Right cardiac atrium (tissue), 5 donors: ENCODE results near the gene USP7. TPM values are rescaled to one million over a fixed set of nuclear protein-coding genes. Genes with fewer than 3 reads are reported as not detected.

Experiments
- ATAC-seq, 2 donors: fragments of 200-7000 bp; cut with Tn5 transposase; one replicate each; pipeline versions ENCODE4 v1.8.0 to v1.9.1; 2020; ENCODE audit warnings: moderate library complexity in 2 of 2, mild to moderate bottlenecking in 1 of 2
- DNase-seq, 3 donors: peaks; one replicate each; pipeline ENCODE4 v3.0.0-alpha.2; 2020
- H3K27ac ChIP-seq: one replicate; pipeline ENCODE4 v1.5.1; 2013; ENCODE audit warnings: mild to moderate bottlenecking, low read length, control low read depth, moderate library complexity
- H3K27me3 ChIP-seq: one replicate; pipeline ENCODE4 v1.6.1; 2013; ENCODE audit not compliant: control insufficient read depth, insufficient read depth
- H3K4me1 ChIP-seq: one replicate; pipeline ENCODE4 v1.6.1; 2013; ENCODE audit warnings: low read length; ENCODE audit not compliant: control insufficient read depth, insufficient read depth
- H3K4me3 ChIP-seq: one replicate; pipeline ENCODE4 v1.5.1; 2013; ENCODE audit warnings: low read length, control low read depth
- H3K9me3 ChIP-seq: one replicate; pipeline ENCODE4 v1.6.1; 2013; ENCODE audit warnings: low read length; ENCODE audit not compliant: control insufficient read depth
- WGBS: extraction: QIAGEN DNeasy Blood & Tissue Kit; methylation state at CpG from one replicate; pipeline ENCODE4 v1.1.7; 2013; 5-methylcytosine and 5-hydroxymethylcytosine counted together
- intact Hi-C, 4 donors: fragments of 100-400 bp; cut with DNase I; formaldehyde crosslinking; loops; one replicate each; pipeline versions ENCODE4 v1.11.0 to v1.14.0; 2022 to 2023
- polyA plus RNA-seq: library from polyadenylated mRNA; stranded (reverse); fragments of 200-250 nt; gene quantifications from one replicate; pipeline ENCODE4 v1.2.3, GENCODE V29; 2013
- total RNA-seq, 4 donors: library from RNA; stranded (reverse); fragmentation: NEBNext Ultra II Directional; extraction: Animal tissue kit (Norgen Biotek cat#: 25700); gene quantifications; one replicate each; pipeline ENCODE4 v1.2.1, GENCODE V29; 2021
- donor health status: healthy with polysubstance abuse.
- donor health status: DM: no; HTN: yes; CAD: no.
- donor health status: DM: no; HTN: no; CAD: no.
- donor health status: DM: no; HTN: yes; CAD: no; lungs with severe emphysema.
- donor health status: DM: yes; HTN: yes; CAD: no.

Gene USP7
- total and polyA plus RNA-seq, 5 donors = 25.1 to 83.3 (median 68.1) TPM

DNA sequence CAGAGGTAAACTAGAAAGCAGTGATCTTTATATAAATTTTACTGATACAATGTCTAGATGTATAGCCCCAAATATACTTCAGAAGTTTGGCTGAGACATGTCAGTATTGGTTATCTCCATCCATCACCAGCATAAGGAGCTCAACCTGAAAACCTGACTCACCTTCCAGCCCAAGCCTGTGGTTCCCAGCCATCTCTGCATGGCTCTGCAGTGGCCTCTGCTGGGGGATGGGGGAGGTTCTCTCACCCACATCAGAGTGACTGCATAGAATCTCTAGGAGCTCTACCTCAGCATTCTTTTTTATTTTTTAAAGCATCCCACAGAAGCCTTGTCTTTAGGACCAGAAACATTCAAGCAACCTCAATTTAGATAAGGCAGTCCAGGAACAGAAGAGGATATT is 27.3 kb downstream of the USP7 start:
- peaks cover 16% of the 10 kb centered on the region for H3K4me1 ChIP-seq
- no peak overlapping the region for H3K27ac ChIP-seq
- no peak overlapping the region for H3K4me3 ChIP-seq
- ATAC-seq (peak; percentile 41 to 54), DNase-seq (no peak)
- no peaks in the 10 kb centered on the region for H3K27me3 ChIP-seq
- H3K9me3 ChIP-seq = no peaks in the 10 kb centered on the region
- intact Hi-C loops = no loop called here

DNA sequence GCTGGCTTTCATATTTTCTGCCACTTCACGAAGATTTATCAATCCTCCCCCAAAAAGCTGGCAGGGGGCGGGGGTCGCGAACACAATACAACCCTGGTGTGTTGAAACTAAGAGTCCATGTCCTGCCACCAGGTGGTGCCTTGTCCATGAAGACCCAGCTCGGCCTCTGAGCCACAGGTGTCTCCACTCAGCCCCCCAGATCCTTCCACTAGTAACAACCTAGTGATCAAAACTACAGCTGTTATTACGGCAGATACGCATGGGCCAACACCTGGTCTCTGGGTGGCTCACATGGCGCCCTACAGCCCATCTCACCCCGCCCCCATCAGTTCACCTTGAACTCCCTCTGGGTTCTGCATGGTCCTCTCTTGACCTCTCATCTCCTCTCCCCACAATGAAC is 27.7 kb downstream of the USP7 start:
- ATAC-seq = peak in 1 of 2 donors; percentile 18
- no peak for DNase-seq
- 86% methylated on average over 9 of the region's 9 CpGs for WGBS
- Histone ChIP-seq H3K4me1 (peaks cover 16% of the 10 kb centered on the region), H3K27me3 (no peaks in the 10 kb centered on the region), H3K4me3 (no peak overlapping the region), H3K9me3 (no peaks in the 10 kb centered on the region), H3K27ac (no peak overlapping the region)
- intact Hi-C loops = no loop called here

DNA sequence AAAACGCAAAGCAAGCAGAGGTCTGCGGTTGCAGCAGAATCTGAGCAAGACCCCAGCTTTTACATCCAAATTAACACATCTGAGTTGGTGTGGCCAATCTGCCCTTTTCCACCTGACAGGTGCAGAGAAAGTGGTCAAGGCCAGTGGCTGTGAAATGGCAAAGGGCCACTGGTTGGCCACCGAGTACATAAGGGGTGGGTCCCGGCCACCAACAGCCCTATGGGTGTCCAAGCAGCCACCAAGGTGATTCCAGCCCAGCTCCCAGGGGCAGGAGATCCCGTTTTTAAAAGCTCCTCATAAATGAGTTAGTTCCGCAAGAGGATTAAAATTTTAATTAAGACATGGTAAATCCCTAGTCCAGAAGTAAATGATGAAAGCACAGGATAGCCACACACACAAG is 29.1 kb downstream of the USP7 start:
- intact Hi-C loops = no loop called here
- no peak overlapping the region for H3K27ac ChIP-seq
- H3K4me3 ChIP-seq = no peak overlapping the region
- peaks cover 8% of the 10 kb centered on the region for H3K4me1 ChIP-seq
- H3K9me3 ChIP-seq = no peaks in the 10 kb centered on the region
- WGBS = 81% methylated on average over 6 of the region's 6 CpGs
- DNase-seq (no peak), ATAC-seq (no peak)
- no peaks in the 10 kb centered on the region for H3K27me3 ChIP-seq

DNA sequence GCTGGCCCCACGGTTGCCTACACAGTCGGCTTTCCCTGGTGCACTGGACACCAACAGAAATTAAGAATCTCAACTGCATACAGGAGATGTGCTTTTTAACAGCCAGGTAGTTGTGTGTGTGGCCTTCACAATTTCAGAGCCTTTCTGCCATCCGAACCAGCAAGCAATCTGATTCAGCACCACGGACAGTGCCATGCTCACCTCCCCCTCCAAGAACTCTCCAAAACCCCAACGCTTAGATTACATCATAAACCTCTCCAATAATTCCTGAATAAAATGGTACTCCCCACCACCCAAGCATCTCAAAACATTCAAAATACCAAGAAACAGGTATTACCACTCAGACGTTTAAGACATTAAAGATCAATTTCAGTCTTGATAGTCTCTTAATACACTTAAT is 31.8 kb downstream of the USP7 start:
- intact Hi-C loops = no loop called here
- H3K4me1 ChIP-seq = peaks cover 12% of the 10 kb centered on the region
- peak in 1 of 2 donors; percentile 22 for ATAC-seq

DNA sequence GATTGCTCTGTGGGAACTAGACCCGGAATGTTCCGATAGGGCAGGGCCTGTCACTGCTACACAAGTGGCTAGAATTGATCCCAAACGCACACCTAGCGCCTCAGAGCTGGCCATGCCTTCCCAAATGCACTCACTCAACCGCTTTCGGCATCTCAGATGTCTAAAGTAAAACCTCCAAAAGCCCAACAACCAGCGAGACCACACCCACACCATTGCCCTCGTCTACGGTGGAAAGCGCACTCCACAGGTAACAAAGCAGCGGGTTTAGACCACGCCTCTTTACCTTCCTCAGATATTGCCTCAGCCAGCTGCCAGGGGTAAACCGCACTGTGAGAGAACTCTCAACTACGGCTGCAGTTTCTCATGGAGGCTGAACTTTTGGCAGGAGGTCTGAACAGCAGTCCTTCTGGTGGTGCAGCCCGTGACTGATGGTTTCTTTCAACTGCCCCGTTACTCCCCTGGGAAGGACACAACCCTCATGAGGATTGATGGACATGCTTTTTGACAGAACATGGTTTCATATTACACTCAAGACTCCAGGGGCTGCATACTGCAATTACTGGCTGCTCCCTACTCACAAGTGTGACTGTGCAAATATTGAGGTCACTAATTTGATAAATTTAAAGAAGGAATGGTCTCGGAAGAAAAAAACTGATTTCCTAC is 34.5 kb downstream of the USP7 start:
- ATAC-seq = no peak
- intact Hi-C loops = no loop called here
- H3K4me1 ChIP-seq = peaks cover 9% of the 10 kb centered on the region
- WGBS = 87% methylated on average over 17 of the region's 17 CpGs
- no peak overlapping the region for H3K4me3 ChIP-seq
- no peak overlapping the region for H3K27ac ChIP-seq
- H3K27me3 ChIP-seq = no peaks in the 10 kb centered on the region
- DNase-seq = no peak
- no peaks in the 10 kb centered on the region for H3K9me3 ChIP-seq

More for the DNA sequence above, 31.8 kb downstream of the USP7 start:
- Histone ChIP-seq H3K4me3 (no peak overlapping the region), H3K27ac (no peak overlapping the region), H3K9me3 (no peaks in the 10 kb centered on the region), H3K27me3 (no peaks in the 10 kb centered on the region)
- DNase-seq = peak; percentile 60 to 86 (median 73)
- 32% methylated on average over 6 of the region's 6 CpGs for WGBS

DNA sequence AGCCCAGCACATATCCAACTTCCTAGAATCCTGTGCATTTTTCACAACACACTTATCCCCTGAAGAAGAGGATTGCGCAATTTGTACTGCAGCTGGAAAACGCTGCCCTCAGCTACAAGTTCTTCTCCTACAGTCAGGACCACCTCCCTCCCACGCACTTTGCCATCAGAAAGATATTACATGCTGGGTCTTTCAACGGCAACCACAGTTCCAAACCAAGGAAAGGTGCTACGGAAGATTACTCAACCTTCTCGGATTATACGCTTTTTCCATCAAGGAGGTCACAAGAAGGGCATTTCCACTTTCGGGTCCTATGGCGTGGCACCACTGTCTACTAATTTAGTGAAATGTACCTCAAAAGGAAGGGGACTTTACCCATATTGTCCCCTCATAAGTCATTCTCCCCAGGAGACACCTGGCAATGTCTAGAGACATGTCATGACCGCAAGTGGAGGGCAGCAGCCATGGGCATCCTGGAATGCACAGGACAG is 35.2 kb downstream of the USP7 start:
- 76% methylated on average over 10 of the region's 10 CpGs for WGBS

DNA sequence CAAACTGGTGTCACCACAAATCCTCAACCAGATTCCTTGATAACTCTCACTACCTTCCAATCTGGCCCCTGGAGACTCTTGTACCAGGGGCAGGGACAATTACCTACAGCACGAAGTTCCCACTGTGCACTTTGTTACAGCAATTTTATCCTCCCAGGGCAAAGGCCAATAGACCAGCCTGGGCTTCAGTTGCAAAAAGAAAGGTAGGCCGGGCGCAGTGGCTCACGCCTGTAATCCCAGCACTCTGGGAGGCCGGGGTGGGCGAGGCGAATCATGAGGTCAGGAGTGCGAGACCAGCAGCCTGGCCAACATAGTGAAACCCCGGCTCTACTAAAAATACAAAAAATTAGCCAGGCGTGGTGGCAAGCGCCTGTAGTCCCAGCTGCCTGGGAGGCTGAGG is 36.9 kb downstream of the USP7 start:
- no peak for ATAC-seq
- no peaks in the 10 kb centered on the region for H3K27me3 ChIP-seq
- peaks cover 11% of the 10 kb centered on the region for H3K4me1 ChIP-seq
- H3K4me3 ChIP-seq = no peak overlapping the region
- no peak overlapping the region for H3K27ac ChIP-seq
- intact Hi-C loops = no loop called here
- no peaks in the 10 kb centered on the region for H3K9me3 ChIP-seq
- no peak for DNase-seq
- WGBS = 97% methylated on average over 11 of the region's 11 CpGs

More for the DNA sequence above, 35.2 kb downstream of the USP7 start:
- peak in 1 of 3 donors; percentile 54 for DNase-seq
- Histone ChIP-seq H3K9me3 (no peaks in the 10 kb centered on the region), H3K4me1 (peaks cover 11% of the 10 kb centered on the region), H3K27ac (no peak overlapping the region), H3K27me3 (no peaks in the 10 kb centered on the region), H3K4me3 (no peak overlapping the region)
- intact Hi-C loops = no loop called here
- ATAC-seq = peak; percentile 34 to 64

DNA sequence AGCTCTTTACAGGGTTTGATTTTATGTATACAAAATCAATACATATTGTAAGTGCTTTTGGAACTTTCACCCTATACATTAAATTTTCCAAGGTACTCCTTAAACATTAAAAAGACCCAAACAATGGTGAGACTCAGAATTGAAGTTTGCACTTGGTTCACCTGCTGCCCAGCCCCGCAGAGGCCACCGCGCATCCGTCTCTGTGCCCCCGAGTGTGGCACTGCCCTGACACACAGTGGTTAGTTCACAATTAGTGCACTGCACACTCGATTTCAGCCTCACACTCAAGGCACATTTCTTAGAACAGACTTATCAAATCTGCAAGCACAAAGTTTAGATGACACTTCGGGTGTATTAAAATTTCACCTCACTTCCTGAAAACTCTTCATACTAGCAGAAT is 38.3 kb downstream of the USP7 start:
- Histone ChIP-seq H3K27ac (no peak overlapping the region), H3K9me3 (no peaks in the 10 kb centered on the region), H3K27me3 (no peaks in the 10 kb centered on the region), H3K4me1 (peaks cover 11% of the 10 kb centered on the region), H3K4me3 (no peak overlapping the region)
- ATAC-seq = no peak
- intact Hi-C loops = no loop called here
- DNase-seq = no peak
- 95% methylated on average over 7 of the region's 7 CpGs for WGBS

DNA sequence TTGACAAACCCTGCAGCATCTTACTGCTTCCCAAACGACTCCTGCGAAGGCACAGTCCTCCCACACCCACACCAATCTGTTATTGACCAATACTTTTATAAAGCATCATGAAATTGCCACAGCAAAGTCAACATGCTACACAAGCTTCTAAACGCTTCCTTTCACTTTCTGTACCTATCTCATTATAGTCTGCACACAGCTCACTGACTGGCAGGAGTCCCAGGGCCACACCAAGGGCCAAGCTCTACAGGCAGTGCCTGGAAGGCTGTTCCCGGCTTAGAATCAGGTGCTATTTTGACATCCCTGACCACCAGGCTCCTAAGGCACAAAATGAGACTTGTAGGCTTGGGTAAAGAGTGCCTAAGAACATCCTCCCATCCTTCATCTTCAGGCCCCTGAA is 39.5 kb downstream of the USP7 start:
- no peak overlapping the region for H3K4me3 ChIP-seq
- ATAC-seq (peak; percentile 59 to 73), DNase-seq (peak in 1 of 3 donors; percentile 55)
- H3K27me3 ChIP-seq = no peaks in the 10 kb centered on the region
- no peaks in the 10 kb centered on the region for H3K9me3 ChIP-seq
- 68% methylated on average over 4 of the region's 4 CpGs for WGBS
- H3K27ac ChIP-seq = no peak overlapping the region
- intact Hi-C loops = no loop called here
- peaks cover 9% of the 10 kb centered on the region for H3K4me1 ChIP-seq

DNA sequence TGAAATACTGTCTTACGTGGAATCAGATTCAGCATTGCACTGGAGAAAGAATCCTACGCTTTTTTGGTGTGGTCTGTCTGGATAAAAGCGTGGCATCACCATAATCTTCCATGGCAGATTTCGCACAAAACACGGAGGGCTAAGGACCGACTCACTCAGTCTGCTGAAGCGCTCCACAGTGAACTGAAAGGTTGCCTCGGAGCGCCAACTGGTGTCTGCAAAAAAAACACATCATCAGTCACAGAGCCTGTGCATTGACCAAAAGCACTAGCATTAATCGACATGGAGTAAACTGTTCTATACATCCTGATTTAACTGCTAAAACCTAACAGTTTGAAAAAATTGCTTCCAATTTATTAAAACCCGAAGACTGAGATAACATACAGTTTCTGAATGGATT is 40.5 kb downstream of the USP7 start:
- no peaks in the 10 kb centered on the region for H3K27me3 ChIP-seq
- intact Hi-C loops = no loop called here
- WGBS = 81% methylated on average over 11 of the region's 11 CpGs
- H3K9me3 ChIP-seq = no peaks in the 10 kb centered on the region
- peaks cover 4% of the 10 kb centered on the region for H3K4me1 ChIP-seq
- H3K27ac ChIP-seq = no peak overlapping the region
- ATAC-seq = no peak
- no peak for DNase-seq
- H3K4me3 ChIP-seq = no peak overlapping the region

DNA sequence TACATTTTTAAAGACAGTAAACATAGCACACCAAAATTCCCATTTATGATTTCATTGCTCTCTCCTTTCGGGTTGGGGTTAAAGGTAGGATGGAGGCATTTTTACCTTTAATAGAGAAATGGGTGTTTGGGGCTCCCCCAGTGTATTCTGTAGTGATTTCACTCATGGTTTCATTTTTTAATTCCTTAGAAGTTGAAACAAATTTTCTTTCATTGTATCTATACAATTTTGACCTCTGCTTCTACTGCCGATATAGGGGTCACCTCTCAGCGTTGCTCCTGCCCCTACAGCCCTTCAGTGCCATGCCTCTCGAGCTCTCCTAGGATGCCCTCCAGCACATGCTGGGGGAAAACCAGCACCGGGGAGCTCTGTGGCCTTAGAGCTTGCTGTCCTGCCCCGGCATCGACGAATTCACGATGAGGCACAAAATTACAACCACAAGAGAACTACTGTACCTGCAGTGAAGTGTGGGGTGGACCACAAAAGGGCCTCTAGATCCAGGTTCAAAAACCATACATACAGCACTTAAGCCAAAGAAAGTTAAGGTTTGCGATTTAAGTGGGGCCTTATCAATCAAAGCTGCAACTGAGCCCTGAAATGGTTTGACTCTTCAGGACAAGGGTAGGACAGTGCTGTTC is 42.2 kb downstream of the USP7 start:
- no peaks in the 10 kb centered on the region for H3K27me3 ChIP-seq
- H3K4me3 ChIP-seq = no peak overlapping the region
- 90% methylated on average over 10 of the region's 10 CpGs for WGBS
- ATAC-seq = no peak
- H3K27ac ChIP-seq = no peak overlapping the region
- H3K4me1 ChIP-seq = peaks cover 4% of the 10 kb centered on the region
- DNase-seq = no peak
- intact Hi-C loops = no loop called here
- H3K9me3 ChIP-seq = no peaks in the 10 kb centered on the region
